Transverse colon (tissue), 4 donors: ENCODE results near the gene UIMC1. TPM values are rescaled to one million over a fixed set of nuclear protein-coding genes. Genes with fewer than 3 reads are reported as not detected.

ENCODE experiments used
- DNase-seq: peaks from one replicate; pipeline ENCODE4 v3.0.0-alpha.2; 2019
- H3K27ac ChIP-seq, 4 donors: fragments of 200-600 bp; sonication (generic); 2 replicates each; pipeline ENCODE4 v1.5.1; 2016 to 2018; ENCODE audit warnings: inconsistent platforms in 4 of 4
- H3K27me3 ChIP-seq: fragments of 200-600 bp; sonication (generic); 2 replicates; pipeline ENCODE4 v1.5.1; 2017; ENCODE audit warnings: inconsistent platforms
- H3K36me3 ChIP-seq, 4 donors: fragments of 200-600 bp; sonication (generic); 2 replicates each; pipeline ENCODE4 v1.5.1; 2017 to 2019; ENCODE audit warnings: inconsistent platforms in 4 of 4
- H3K4me1 ChIP-seq, 4 donors: fragments of 200-600 bp; sonication (generic); 2 replicates each; pipeline ENCODE4 v1.5.1; 2017 to 2020; ENCODE audit warnings: inconsistent platforms in 4 of 4
- H3K4me3 ChIP-seq, 4 donors: fragments of 200-600 bp; sonication (generic); 1 replicate in 1 of 4; 2 replicates in 3 of 4; pipeline versions ENCODE4 v1.5.1 to v1.6.1; 2017 to 2019; ENCODE audit warnings: inconsistent platforms in 4 of 4
- H3K9me3 ChIP-seq, 2 donors: fragments of 200-600 bp; sonication (generic); 2 replicates each; pipeline ENCODE4 v1.5.1; 2017 to 2019; ENCODE audit warnings: inconsistent platforms in 2 of 2
- CTCF ChIP-seq, 5 experiments: fragments of 200-600 bp in 3 of 5; fragments of 450-650 bp in 2 of 5; sonication (generic) in 3 of 5; IDR thresholded peaks; 1 replicate in 2 of 5; 2 replicates in 3 of 5; pipeline ENCODE4 v1.5.1; 2016 to 2017; ENCODE audit warnings: antibody characterized with exemption in 5 of 5, inconsistent platforms in 3 of 5, mild to moderate bottlenecking in 2 of 5, moderate library complexity in 1 of 5
- EP300 ChIP-seq: sonication (generic); formaldehyde crosslinking; IDR thresholded peaks from one replicate; pipeline ENCODE4 v1.6.1; 2017; ENCODE audit warnings: antibody characterized with exemption, low read depth
- POLR2A ChIP-seq: fragments of 450-650 bp; IDR thresholded peaks from one replicate; pipeline ENCODE4 v1.6.1; 2016; ENCODE audit warnings: antibody characterized with exemption, mild to moderate bottlenecking, moderate library complexity
- POLR2AphosphoS5 ChIP-seq, 3 donors: sonication (generic); formaldehyde crosslinking; IDR thresholded peaks; one replicate each; pipeline ENCODE4 v1.6.1; 2016; ENCODE audit warnings: antibody characterized with exemption in 3 of 3
- WGBS, 2 donors: methylation state at CpG; one replicate each; pipeline ENCODE4 v1.1.5; 2018; ENCODE audit warnings: low coverage in 1 of 2; 5-methylcytosine and 5-hydroxymethylcytosine counted together
- in situ Hi-C, 4 donors: fragments of 200-750 bp; cut with MboI; loops; one replicate each; pipeline versions ENCODE4 v1.15.0 to v1.15.1; 2017; ENCODE audit warnings: low sequenced_read_pairs in 3 of 4, low pct_ligation_motif_present in 1 of 4, low pct_unique_long_range_greater_than_20kb in 1 of 4
- intact Hi-C: fragments of 100-400 bp; cut with DNase I; formaldehyde crosslinking; loops from one replicate; pipeline ENCODE4 v1.15.1; 2023; ENCODE audit warnings: low total_unique reads
- total RNA-seq, 4 donors: library from RNA; depleted of rRNA; stranded (reverse); fragments of >200 nt; gene quantifications; one replicate each; pipeline ENCODE4 v1.1.0, GENCODE V29; 2016

The UIMC1 gene
- total RNA-seq, 4 donors from 2014 or later, result 25.1 to 213 (median 34.6) TPM

- no peak for DNase-seq
- Histone ChIP-seq H3K27me3 (no peaks in the 10 kb centered on the region), H3K4me3 (no peak overlapping the region), H3K36me3 (peaks cover 0 to 21% (median 9%) of the 10 kb centered on the region in 4 donors), H3K4me1 (no peaks in the 10 kb centered on the region), H3K9me3 (no peaks in the 10 kb centered on the region), H3K27ac (no peak overlapping the region)
- WGBS, 2 donors, result 69 to 83% methylated on average over 3 to 7 of the region's 7 CpGs
- in situ Hi-C loops, result loop anchor here in 1 of 4 donors (25.0 kb wide), 1 partner anchor 238 kb away; no protein-coding TSS in a partner anchor
- no peak for TF ChIP-seq POLR2AphosphoS5 (IDR thresholded peaks at IDR 0.05)
- no peak for TF ChIP-seq POLR2A
- TF ChIP-seq EP300, result no peak
- TF ChIP-seq CTCF (IDR thresholded peaks at IDR 0.05), result no peak
- intact Hi-C loops, result no loop called here
These were observed 105.8 kb downstream of the UIMC1 start for GRCh38 chr5:176900780-176901204.

GRCh38 chr5:176899946-176900779, 106.4 kb downstream of the UIMC1 start:
- Histone ChIP-seq H3K36me3 (peaks cover 0 to 14% (median 6%) of the 10 kb centered on the region in 4 donors), H3K27ac (no peak overlapping the region), H3K4me3 (no peak overlapping the region), H3K9me3 (no peaks in the 10 kb centered on the region), H3K27me3 (no peaks in the 10 kb centered on the region), H3K4me1 (no peaks in the 10 kb centered on the region)
- WGBS, 2 donors, result 94 to 100% methylated on average over 3 to 4 of the region's 4 CpGs
- intact Hi-C loops, result no loop called here
- no peak for TF ChIP-seq POLR2AphosphoS5 (IDR thresholded peaks at IDR 0.05)
- TF ChIP-seq CTCF (IDR thresholded peaks at IDR 0.05), result no peak
- TF ChIP-seq POLR2A, result no peak
- no peak for TF ChIP-seq EP300
- no peak for DNase-seq
- in situ Hi-C loops, result loop anchor here in 1 of 4 donors (25.0 kb wide), 1 partner anchor 238 kb away; no protein-coding TSS in a partner anchor

GRCh38 chr5:176899296-176899891, 107.2 kb downstream of the UIMC1 start, which contains the start of gene HK3:
HK3 (minus strand) TSS chr5:176899346; CDS start chr5:176896159, 3,187 bp downstream.
- no peak for DNase-seq
- no peak within 1 kb of the TSS for H3K27ac ChIP-seq
- peak within 1 kb of the TSS in 1 of 4 donors; percentile 22 for H3K4me3 ChIP-seq

More at GRCh38 chr5:176899296-176899891, 107.2 kb downstream of the UIMC1 start, which contains the start of gene HK3:
- Histone ChIP-seq H3K9me3 (no peaks in the 10 kb centered on the region), H3K27me3 (no peaks in the 10 kb centered on the region), H3K4me1 (no peaks in the 10 kb centered on the region), H3K36me3 (peaks cover 0 to 9% (median 3%) of the 10 kb centered on the region in 4 donors)
- TF ChIP-seq POLR2AphosphoS5 (IDR thresholded peaks at IDR 0.05), result peak in 1 of 3 donors; percentile 22
- TF ChIP-seq CTCF (IDR thresholded peaks at IDR 0.05), result no peak
- intact Hi-C loops, result no loop called here
- in situ Hi-C loops, result no loop called here
- 68 to 80% methylated on average over 4 to 8 of the region's 9 CpGs for WGBS, 2 donors
